Measurements from ENCODE around the gene SFT2D3.

SFT2D3 gene, protein sequence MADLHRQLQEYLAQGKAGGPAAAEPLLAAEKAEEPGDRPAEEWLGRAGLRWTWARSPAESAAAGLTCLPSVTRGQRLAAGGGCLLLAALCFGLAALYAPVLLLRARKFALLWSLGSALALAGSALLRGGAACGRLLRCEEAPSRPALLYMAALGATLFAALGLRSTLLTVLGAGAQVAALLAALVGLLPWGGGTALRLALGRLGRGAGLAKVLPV

DNA sequence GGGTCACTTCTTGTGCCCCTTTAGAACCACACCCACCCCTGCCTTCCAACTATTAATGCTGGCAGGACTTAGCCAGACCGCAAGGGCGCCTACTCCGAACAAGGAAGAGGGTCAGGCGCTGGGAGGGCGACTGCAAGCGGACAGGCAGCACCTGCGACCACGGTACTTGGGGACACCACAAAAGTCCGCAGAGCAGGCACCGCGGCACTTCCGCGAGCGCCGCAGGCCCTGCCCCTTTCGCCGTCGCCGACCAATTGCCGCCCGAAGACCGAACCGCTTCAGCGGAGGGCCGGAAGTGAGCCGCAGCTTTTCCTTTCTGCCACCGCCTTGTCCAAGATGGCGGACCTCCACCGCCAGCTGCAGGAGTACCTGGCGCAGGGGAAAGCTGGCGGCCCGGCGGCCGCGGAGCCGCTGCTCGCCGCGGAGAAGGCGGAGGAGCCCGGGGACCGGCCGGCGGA is at the start of gene SFT2D3:
SFT2D3 (plus strand) TSS at position 305 of the 458 bp plus-strand sequence; CDS start at position 337, 32 bp downstream.
- peak; percentile 91 for DNase-seq (ENCODE audit: low spot score)

DNA sequence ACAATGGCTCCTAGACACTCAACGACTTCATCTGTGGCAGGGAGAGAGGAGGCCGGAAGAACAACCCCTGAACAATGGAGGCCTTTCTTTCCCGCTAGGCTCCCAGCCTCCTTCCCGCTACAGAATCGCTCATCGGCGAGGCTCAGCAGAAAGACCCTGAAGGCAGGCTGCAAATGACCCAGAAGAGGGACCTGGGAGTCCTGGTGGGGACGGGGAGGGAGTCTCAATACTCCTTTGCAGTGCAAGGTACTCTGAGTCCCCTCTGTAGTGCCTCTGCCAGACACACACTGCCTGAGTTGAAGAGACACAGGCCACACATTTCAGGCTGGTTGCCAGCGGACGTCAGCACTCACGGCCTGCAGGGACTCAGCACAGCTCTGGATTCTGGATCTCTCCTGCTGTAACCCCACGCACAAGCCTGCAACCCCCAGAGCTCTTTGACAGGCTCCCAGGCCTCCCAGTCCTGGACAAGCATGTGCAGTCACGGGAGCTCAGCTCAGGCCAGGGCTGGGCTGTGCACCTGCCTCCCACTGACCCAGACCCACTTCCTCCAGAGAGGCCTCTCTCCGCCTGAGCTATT is 49.2 kb upstream of the SFT2D3 start:
- DNase-seq (ENCODE audit: low spot score), result no peak

DNA sequence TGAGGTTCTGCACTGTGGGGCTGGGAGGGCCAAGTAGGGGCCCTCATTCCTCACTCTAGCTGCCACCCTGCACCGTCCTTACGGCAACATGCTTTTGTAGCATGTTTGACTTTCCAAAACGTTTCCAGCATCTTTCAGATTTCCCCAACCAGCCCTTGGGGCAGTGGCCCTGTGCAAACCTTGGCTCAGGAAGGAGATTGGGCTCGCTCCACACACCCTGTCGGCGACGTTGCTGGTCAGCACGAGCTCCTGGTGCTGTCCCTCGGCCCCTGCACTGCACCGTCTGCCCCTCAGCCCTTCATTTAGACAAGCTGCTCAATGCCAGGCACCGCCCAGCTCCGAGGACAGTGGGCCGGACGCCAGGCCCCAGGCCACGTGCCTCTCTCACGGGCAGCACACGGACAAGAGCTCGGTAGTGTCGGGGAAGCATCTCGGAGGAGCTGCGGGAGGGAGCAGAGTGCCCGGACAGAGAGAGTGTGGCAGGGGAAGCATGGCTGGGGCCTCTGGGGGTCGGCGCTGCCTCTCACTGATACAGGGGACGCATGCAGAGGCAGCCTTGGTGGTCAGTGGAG is 48.4 kb upstream of the SFT2D3 start:
- no peak for DNase-seq (ENCODE audit: low spot score)

DNA sequence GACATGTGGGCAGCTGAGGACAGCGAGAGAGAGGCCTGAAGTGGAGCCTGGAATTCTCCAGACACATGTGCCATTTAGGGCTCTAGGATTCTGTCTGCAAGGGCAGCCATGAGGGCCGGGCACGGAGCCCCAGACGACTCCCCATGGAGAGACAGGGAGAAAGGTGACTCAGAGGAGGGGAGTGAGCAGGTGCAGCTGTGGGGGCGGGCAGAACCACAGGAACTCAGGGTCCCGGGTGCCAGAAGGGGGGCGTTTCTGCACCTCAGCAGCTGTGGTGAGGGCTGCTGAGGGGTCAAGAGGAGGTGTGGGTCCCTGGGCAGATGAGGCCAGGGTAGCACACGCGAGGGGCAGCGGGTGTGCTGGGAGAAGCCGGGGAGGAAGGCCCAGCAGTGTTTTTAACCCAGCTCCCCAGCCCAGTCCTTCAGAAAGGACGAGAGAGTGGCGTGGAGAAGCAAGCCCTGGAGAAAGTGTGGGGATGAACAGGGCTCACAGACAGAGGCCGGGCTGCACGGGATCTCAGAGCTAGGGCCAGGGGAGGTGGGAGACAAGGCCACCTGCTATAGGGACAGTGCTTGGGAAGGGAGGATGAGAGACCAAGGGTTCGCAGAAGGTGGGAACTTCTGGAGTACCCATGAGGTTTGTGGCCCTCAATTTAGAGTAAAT is 47.7 kb upstream of the SFT2D3 start:
- DNase-seq (ENCODE audit: low spot score), result no peak

DNA sequence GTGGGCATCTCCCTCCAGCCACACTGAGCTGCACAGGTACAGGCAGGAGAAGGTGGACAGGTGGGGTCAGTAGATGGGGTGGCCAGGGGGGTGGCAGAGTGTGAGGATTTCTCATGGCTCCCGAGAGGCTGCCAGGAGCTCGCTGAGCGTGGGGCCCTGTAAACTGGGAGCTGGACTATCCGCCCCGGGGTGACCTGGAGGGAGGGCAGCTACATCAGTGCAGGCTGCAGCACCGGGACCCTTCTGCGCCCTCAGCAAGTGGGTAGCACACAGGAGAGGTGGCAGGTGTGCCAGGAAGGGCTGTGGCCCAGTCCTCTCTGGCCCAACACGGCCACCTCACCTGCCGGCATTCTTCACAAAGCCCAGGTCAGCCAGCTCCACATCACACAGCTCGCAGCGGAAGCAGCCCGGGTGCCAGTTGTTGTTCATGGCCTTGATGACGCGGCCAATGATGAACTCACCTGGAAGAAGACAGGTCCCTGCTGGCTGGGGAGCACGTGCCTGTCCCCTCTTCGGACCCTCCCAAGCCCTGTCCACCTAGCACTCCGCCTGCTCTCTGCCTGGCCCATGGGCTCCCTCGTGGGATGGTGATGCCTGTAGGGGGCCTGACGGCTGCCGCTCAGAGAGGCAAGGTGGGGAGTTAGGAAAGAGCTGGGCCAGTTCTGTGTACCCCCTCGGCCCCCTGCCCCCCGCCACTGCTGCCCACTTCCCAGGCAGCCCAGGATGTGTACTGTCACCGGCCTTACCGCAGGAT is 47.0 kb upstream of the SFT2D3 start:
- DNase-seq (ENCODE audit: low spot score), result no peak

DNA sequence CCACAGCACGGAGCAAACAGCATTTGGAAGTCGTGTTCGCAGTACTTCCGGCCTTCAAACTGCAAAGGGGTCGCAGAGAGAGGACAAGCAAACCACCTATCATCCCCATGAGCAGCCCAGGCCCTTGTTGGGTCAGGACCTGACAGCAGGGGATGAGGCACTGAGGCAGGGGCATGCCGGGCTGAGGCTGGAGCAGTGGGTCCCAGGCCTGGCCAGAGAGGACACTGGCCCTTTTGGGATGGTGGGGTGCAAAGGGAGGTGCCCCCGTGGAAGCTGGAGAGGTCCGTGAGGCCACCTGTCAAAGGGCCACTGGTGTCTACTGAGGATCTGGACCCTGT is 46.5 kb upstream of the SFT2D3 start:
- DNase-seq (ENCODE audit: low spot score), result no peak

DNA sequence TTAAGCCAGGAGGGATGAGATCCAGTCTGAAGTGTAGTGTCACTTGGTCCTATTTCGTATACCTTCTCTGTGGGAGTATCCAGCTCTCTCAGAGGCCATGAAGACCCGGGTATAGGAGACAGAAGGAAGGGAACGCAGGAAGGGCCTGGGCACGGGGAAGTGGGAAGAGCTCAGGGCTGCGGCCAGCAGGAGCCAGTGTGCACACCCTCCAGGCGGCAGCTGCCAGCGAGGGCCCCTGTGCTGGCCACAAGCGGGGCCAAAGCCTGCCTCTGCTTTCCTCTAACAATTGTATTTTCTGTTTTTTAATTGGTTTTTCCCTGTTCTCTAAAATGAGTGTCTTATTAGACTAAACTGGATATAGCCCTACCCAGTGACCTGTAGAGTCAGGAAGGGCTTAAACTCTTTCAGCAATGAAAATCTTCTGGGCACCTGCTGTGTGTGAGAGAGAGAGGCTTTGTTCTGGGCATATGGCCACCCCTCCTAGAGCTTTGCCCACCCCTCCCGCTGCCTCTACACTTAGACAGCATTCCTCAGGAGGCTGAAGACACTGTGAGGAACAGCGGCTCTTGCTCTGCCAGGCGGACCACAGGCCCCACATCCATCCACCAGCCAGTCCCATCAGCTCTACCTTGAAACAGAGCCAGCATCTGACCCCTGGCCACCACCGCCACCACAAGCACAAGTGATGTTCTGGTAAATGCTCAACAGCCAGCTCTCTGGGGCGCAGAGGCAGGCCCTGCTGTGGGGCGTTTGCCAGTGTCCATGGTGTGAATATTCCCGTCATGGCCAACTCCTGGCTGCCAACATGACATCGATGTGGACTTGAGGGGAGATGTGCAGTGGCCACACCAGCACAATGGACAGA is 45.9 kb upstream of the SFT2D3 start:
- DNase-seq (ENCODE audit: low spot score), result no peak

DNA sequence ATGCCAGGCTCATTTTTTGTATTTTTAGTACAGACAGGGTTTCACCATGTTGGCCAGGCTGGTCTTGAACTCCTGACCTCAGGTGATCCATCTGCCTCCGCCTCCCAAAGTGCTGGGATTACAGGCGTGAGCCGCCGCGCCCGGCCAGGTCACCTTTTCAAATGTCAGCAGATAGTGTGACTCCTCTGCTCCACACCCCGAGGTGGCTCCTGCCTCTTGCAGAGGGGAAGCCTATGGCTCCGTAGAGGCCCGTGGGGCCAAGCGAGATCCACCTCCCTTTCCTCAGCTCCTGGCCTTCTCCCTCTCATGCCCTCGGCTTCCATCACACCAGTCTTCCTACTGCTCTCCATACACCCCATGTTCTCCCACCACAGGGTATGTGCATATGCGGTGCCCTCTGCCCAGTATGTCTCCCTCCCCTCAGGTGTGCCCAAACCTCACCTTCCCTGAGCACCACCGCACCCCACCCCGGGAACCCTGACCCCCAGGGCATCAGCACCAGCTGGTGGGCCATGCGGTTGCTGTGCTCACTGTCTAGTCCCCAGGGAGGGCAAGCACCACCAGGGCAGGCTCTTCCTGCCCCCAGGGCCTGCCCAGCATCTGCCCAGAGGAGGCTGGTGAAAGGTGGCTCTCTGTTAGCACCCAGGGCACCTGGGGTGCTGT is 44.6 kb upstream of the SFT2D3 start:
- DNase-seq (ENCODE audit: low spot score), result no peak

DNA sequence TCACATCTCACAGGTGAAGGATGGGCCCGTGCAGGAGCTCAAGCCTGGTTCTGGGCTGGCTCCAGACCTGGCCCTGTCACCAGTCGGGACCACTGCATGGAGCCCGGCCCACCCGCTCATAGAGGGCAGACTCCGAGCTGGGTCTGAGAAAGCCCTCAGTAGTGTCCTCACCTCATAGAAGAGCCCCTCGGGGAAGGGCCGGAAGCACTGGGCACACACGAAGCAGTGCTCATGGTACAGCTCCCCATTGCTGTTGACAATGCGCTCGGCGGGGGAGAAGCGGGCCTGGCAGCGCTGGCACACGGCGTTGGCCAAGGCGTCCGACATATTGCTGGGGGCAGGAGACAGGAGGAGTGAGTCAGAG is 44.1 kb upstream of the SFT2D3 start:
- DNase-seq (ENCODE audit: low spot score), result no peak

DNA sequence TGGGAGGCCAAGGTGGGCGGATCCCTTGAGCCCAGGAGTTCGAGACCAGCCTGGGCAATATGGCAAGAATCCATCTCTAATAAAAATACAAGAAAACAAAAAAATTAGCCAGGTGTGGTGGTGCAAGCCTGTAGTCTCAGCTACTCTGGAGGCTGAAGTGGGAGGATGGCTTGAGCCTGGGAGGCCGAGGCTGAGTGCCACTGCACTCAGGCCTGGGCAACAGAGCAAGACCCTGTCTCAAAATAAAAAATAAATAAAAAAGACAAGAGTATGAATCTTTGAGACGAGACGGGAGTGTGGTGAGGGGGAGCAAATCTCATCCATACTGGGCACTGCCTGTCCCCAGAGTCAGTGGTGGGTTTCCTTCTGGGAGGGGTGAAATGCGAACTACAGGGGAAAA is 43.2 kb upstream of the SFT2D3 start:
- DNase-seq (ENCODE audit: low spot score), result no peak

DNA sequence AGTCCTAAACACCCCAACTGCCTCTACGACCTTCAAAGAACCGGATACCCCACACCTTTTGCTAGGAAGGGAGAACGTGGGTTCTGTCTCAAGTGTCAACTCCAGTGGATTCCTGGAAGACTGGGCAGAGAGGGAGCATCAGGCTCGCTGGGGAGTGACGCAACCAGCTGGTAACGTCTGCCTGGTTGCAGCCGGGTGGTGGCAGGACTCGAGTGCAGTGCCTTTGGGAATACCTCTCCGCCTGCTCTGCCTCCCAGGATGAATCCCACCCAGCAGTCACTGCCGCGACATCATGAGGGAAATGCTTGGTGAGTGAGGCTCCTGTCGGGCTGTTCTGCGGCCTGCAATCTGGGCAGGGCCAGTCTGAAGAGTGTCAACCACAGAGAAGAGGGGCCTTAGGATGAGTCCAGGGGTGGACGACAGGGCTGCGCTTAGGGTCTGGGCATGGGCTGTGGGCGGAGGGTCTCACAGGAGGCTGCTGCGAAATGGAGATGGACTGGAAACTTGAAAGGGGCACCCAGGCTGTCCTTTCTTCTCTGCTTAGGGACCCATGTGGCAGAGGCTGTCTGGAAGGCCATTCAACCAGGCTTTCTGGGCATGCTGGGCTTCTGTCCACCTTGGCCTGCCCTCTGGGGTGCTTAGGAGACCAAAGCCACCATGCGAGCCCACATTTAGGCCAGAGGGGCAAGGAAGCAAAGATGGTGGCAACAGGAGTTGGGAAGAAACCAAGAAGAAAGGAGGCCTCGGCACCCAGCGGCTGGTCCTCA is 42.5 kb upstream of the SFT2D3 start:
- DNase-seq (ENCODE audit: low spot score), result no peak

DNA sequence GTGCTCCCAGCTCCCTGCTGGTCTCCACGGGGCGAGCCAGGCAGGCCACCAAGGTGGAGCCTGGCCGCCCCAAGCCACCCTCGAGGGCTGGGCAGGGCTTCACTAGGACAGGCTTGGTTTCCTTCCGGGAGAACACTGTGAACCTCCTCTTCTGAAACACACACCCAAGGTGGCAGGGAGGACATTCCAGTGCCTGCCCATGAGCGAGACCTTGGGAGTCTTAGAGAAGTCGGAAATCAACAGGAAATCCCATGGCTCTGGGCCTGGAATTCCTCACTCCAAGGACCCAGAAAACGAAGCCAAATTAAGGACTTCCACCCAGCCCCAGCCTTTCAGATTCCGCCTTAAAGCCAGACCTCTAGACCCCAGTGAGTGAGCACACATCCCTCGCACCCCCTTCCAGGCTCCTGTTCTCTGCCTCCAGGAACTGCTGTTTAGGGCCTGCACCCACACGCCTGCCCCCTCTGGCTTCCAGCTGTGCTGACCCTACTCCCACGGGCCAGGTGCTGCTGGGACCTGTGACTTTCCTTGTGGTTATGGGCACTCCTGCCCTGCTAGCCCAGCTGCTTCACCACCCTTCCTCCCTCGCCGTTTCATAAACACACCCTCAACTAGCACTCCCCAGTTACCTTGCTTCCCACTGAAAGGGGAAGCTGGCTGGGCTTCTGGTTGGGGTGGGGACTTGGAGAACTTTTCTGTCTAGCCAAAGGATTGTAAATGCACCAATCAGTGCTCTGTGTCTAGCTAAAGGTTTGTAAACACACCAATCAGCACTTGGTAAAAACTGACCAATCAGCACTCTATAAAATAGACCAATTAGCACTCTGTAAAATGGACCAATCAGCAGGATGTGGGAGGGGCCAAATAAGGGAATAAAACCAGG is 41.6 kb upstream of the SFT2D3 start:
- DNase-seq (ENCODE audit: low spot score), result no peak

DNA sequence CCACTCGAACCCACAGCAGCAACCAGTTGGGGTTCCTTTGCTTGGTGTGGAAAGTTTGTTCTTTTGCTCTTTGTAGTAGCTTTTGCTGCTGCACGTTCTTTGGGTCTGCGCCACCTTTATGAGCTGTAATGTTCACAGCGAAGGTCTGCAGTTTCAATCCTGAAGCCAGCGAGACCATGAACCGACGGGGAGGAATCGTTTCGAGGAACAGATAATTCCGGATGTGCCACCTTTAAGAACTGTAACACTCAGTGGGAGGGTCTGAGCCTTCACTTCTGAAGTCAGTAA is 41.1 kb upstream of the SFT2D3 start:
- no peak for DNase-seq (ENCODE audit: low spot score)

DNA sequence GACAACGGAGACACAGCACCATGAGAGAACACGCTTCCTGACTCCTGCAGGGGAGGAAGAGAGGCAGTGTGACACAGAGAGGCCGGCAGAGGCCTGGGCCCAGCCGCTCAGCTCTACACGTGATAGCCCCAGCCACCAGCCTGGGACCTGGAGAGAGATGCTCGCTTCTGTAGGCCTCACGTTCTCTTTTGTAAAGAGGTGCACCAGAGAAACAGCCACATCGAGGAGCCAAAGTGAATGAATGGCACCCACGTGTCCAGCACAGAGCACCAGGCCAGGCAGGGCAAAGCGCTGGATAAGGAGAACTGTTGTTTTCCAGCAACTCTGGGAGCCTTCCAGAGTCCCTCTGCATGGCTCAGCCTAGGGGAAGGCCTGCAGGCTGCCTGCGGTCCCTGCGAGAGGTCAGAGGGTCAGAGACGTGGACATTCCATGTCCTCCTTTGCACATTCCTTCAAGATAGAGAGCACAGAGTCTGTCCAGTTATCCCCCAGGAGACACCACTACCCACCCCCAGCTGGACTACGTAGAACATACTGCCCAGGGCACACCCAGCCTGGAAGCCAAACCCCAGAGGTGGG is 40.1 kb upstream of the SFT2D3 start:
- DNase-seq (ENCODE audit: low spot score), result no peak

DNA sequence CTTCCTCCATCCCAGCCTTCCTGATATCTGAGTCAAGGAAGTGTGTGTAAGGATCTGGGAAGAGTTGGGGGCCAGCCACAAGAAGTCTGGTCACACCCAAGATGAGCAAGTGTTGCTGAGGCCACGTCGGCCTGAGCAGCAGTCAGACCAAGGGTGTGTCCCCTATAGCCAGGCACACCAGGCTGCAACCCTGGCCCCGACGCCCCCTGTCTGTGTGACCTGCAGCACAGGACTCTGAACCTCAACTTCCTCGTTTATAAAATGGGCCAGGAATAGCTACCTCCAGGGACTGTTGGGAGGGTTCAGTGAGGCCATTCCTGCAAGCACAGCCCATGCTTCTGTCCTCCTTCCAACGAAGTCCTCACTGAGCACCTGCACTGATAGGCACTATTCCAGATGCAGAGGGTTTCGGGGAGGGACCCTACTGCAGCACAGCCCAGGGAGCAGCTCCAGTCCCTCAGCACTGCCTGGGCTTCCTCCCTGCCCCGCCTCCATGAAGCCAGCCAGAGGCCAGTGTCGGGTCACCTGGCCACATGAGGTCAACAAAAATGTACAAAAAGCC is 39.3 kb upstream of the SFT2D3 start:
- no peak for DNase-seq (ENCODE audit: low spot score)

DNA sequence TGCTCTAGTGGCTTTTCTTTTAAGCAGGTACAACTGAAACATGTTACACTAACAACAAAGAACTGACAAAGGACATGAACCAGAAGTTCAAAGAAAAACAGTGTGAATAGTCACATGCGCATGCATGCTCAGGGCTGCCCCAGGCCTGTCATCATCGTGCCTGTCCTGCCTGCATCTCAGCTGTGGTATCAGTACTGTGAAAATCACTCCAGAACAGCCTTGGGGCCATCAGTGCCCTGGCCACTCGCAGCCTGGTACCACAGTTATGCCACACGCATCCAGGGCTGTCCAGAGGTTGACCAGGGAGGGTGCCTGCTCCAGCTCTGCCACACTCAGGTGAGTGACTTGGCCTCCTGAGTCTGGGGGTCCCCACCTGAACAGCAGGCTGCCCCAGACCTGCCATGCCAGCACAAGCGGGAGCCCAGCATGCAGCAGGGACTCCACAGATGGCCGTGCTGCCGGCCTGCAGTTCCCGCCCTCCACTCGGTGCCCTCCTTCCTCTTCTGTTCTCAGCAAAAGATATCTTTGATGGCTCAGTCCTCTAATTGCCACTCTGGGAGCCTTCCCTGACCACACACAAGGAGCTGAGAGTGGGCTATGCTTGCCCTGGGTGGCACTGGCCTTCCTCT is 38.2 kb upstream of the SFT2D3 start:
- DNase-seq (ENCODE audit: low spot score), result no peak

DNA sequence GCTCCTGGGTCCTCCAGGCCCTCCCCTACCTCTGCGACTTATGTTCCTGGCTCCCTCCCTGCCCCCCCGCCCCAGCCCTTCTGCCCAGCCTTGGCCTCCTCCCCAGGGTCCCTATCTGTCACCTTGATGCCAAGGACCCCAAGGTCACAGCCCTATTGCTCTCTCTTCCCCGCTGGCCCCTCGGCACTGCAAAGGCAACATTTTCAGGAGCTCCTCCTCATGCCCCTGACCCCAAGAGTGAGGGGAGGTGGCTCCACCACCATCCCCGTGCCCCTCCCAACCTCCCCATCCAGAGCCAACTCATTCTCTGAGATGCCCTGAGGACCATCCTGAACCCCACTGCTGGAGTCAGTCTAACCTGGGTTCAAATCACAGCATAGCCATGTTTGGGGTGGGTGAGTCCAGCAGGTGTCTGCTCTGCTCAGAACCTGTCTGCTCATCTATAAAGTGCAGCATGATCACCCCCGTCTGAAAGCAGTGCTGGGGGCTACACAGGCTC is 37.7 kb upstream of the SFT2D3 start:
- DNase-seq (ENCODE audit: low spot score), result no peak

Data from CD4-positive, alpha-beta T cell treated with Interleukin-6 at 100 ng/mL for 8 hours (primary cell).